Heart left ventricle (tissue), 16 donors: ENCODE results near the gene IGSF8. TPM values are rescaled to one million over a fixed set of nuclear protein-coding genes. Genes with fewer than 3 reads are reported as not detected.
"Not testable (repeated sequence)": the region's sequence is repeated elsewhere in the genome, so short reads cannot be mapped to it uniquely, and the experiment has no call there.

Source experiments
- ATAC-seq, 4 donors: fragments of 200-7000 bp; cut with Tn5 transposase; one replicate each; pipeline ENCODE4 v1.9.1; 2020 to 2022; ENCODE audit warnings: moderate library complexity in 4 of 4, mild to moderate bottlenecking in 3 of 4, moderate number of reproducible peaks in 1 of 4
- DNase-seq, 5 donors: peaks; one replicate each; pipeline ENCODE4 v3.0.0-alpha.2; 2020
- H3K27ac ChIP-seq, 12 donors: fragments of 200-600 bp; sonication (generic) in 4 of 12; one replicate each; pipeline versions ENCODE4 v1.5.0 to v1.8.0; 2016 to 2022; ENCODE audit warnings: mild to moderate bottlenecking in 2 of 12
- H3K27me3 ChIP-seq, 9 donors: fragments of 200-600 bp; sonication (generic) in 2 of 9; one replicate each; pipeline versions ENCODE4 v1.5.1 to v1.8.0; 2016 to 2022; ENCODE audit warnings: mild to moderate bottlenecking in 3 of 9
- H3K36me3 ChIP-seq, 9 donors: fragments of 200-600 bp; sonication (generic) in 2 of 9; one replicate each; pipeline versions ENCODE4 v1.5.0 to v1.8.0; 2018 to 2022; ENCODE audit warnings: mild to moderate bottlenecking in 2 of 9
- H3K4me1 ChIP-seq, 12 donors: fragments of 200-600 bp; sonication (generic) in 4 of 12; one replicate each; pipeline versions ENCODE4 v1.5.0 to v1.8.0; 2016 to 2022; ENCODE audit warnings: mild to moderate bottlenecking in 3 of 12
- H3K4me3 ChIP-seq, 12 donors: fragments of 200-600 bp; sonication (generic) in 4 of 12; one replicate each; pipeline versions ENCODE4 v1.5.0 to v1.8.0; 2017 to 2022; ENCODE audit warnings: mild to moderate bottlenecking in 9 of 12, moderate library complexity in 4 of 12
- H3K9me3 ChIP-seq, 12 donors: fragments of 200-600 bp; sonication (generic) in 4 of 12; one replicate each; pipeline versions ENCODE4 v1.5.0 to v1.8.0; 2016 to 2022; ENCODE audit warnings: mild to moderate bottlenecking in 1 of 12
- POLR2A ChIP-seq, 2 donors: fragments of 450-650 bp; IDR thresholded peaks; one replicate each; pipeline ENCODE4 v1.6.1; 2017; ENCODE audit warnings: antibody characterized with exemption in 2 of 2, mild to moderate bottlenecking in 2 of 2, moderate library complexity in 2 of 2
- WGBS, 4 donors: extraction: QIAGEN DNeasy Blood & Tissue Kit in 2 of 4; methylation state at CpG; one replicate each; pipeline versions ENCODE4 v1.1.5 to v1.1.7; 2013 to 2018; 5-methylcytosine and 5-hydroxymethylcytosine counted together
- intact Hi-C, 10 donors: fragments of 100-400 bp; cut with DNase I; formaldehyde crosslinking; loops; one replicate each; pipeline versions ENCODE4 v1.11.1 to v1.14.2; 2022
- polyA plus RNA-seq, 2 donors: library from polyadenylated mRNA; stranded (reverse); fragments of 200-250 nt; gene quantifications; one replicate each; pipeline ENCODE4 v1.2.3, GENCODE V29; 2013
- total RNA-seq, 9 donors: library from RNA; depleted of rRNA in 2 of 9; stranded (reverse); fragments of >200 nt in 2 of 9; fragmentation: NEBNext Ultra II Directional in 3 of 9; extraction: Animal tissue kit (Norgen Biotek cat#: 25700) in 3 of 9; gene quantifications; one replicate each; pipeline versions ENCODE4 v1.1.0 to v1.2.4, GENCODE V29; 2016 to 2023
- TF ChIP-seq, protein P1 (sequence below), 12 donors: fragments of 200-600 bp; sonication (generic) in 4 of 12; IDR thresholded peaks; one replicate each; pipeline versions ENCODE4 v1.5.0 to v1.8.0; 2018 to 2022; ENCODE audit warnings: antibody characterized with exemption in 12 of 12, mild to moderate bottlenecking in 5 of 12
- donor health status: ischemic (EF 13 %, LVEDD 7.1; RV severe dilation, severe dysfunction).
- donor health status: healthy with polysubstance abuse.
- donor health status: DM: no; HTN: yes; CAD: no.
- donor health status: DM: no; HTN: no; CAD: no.
- donor health status: ischemic (EF 25% LVEDD 6.9; RV normal size, moderate dysfunction).
- donor health status: ischemic (EF 25% LVEDD 5.7; RV mildly dilated, moderate dysfunction).
- donor health status: healthy.
- donor health status: DM: yes; HTN: yes; CAD: no.
- donor health status: ischemic (EF 35%, LVEDD 5.7; RV mildly dilated, moderate dysfunction).
- donor health status: nonischemic (EF 11% LVEDD 7.7; RV severe dilation, severe dysfunction).
- donor health status: DM: yes; HTN: yes; CAD: no.
- donor health status: PGD.
- donor health status: ischemic (EF 29% LVEDD 5.4; RV normal size, mild dysfunction).
- donor health status: nonischemic (EF 23%, LVEDD 6.1; RV moderate dilation, normal function).

IGSF8 gene
- total and polyA plus RNA-seq, 11 donors: 15.0 to 49.3 (median 24.8) TPM

DNA sequence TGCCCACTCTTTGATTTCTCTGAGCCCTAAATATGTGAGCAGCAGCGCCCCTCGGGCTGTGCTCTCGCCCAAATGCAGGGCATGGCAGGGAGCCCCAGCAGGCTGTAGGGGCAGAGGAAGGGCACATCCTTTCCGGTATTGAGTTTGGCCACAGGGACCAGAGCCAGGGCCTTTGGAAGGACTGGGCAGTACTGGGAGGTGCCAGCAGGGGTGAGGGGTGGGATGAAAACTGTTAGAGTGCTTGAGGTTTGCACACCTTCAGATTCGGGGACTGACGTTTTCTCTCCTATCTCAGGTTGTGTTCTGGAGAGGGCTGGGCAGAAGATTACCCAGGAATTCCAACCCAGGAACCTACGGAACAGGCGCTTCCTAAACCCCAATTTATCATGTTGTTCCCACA, 15.0 kb upstream of the IGSF8 start:
- TF ChIP-seq POLR2A (IDR thresholded peaks at IDR 0.05): no peak
- TF ChIP-seq, protein P1, sequence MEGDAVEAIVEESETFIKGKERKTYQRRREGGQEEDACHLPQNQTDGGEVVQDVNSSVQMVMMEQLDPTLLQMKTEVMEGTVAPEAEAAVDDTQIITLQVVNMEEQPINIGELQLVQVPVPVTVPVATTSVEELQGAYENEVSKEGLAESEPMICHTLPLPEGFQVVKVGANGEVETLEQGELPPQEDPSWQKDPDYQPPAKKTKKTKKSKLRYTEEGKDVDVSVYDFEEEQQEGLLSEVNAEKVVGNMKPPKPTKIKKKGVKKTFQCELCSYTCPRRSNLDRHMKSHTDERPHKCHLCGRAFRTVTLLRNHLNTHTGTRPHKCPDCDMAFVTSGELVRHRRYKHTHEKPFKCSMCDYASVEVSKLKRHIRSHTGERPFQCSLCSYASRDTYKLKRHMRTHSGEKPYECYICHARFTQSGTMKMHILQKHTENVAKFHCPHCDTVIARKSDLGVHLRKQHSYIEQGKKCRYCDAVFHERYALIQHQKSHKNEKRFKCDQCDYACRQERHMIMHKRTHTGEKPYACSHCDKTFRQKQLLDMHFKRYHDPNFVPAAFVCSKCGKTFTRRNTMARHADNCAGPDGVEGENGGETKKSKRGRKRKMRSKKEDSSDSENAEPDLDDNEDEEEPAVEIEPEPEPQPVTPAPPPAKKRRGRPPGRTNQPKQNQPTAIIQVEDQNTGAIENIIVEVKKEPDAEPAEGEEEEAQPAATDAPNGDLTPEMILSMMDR (IDR thresholded peaks at IDR 0.05): no peak
- H3K4me1 ChIP-seq: peaks cover 0 to 45% (median 26%) of the 10 kb centered on the region in 12 donors
- DNase-seq (no peak), ATAC-seq (no peak)
- H3K27ac ChIP-seq: peak overlapping the region in 10 of 12 donors; percentile 80 to 96 (median 87)
- no peaks in the 10 kb centered on the region for H3K27me3 ChIP-seq
- 48 to 73% (median 59%) methylated on average over 5 to 8 of the region's 8 CpGs for WGBS, 4 donors
- no peaks in the 10 kb centered on the region for H3K9me3 ChIP-seq
- H3K36me3 ChIP-seq: no peaks in the 10 kb centered on the region
- intact Hi-C loops: loop anchor here in 2 of 10 donors (10.0 kb wide), 2 partner anchors 61 to 81 kb away; partner anchors contain the start of gene CASQ1 (in 1 of the 2)
- no peak overlapping the region for H3K4me3 ChIP-seq

DNA sequence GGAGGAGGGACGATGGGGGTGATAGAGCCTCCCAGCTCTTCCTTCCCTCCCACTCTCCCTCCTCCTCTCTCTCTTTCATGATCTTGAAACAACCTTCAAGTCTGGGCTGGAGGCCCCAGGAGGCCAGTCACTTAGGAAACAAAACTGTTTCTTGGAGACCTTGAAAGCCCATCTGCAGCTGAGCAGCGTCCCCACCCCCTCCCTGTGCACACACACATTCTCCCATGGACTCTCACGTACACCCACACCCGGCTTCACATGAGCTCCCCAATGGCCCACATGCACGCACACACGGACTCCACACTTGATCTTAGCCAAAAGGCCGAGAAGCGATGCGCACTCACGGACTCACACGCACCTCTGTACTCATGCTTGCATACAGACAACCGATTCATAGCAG, 13.9 kb upstream of the IGSF8 start:
- intact Hi-C loops: loop anchor here in 2 of 10 donors (10.0 kb wide), 2 partner anchors 62 to 82 kb away; partner anchors contain the start of gene CASQ1 (in 1 of the 2)
- DNase-seq: peak in 3 of 5 donors; percentile 44 to 70 (median 62)
- no peak overlapping the region for H3K4me3 ChIP-seq
- H3K27me3 ChIP-seq: no peaks in the 10 kb centered on the region
- WGBS, 4 donors: 70 to 79% (median 72%) methylated on average over 12 of the region's 12 CpGs
- TF ChIP-seq POLR2A (IDR thresholded peaks at IDR 0.05): no peak
- peak in 1 of 4 donors; percentile 4 for ATAC-seq
- peak overlapping the region in 7 of 12 donors; percentile 37 to 96 (median 62) for H3K27ac ChIP-seq
- no peaks in the 10 kb centered on the region for H3K9me3 ChIP-seq
- peaks cover 0 to 39% (median 23%) of the 10 kb centered on the region in 12 donors for H3K4me1 ChIP-seq
- H3K36me3 ChIP-seq: no peaks in the 10 kb centered on the region

DNA sequence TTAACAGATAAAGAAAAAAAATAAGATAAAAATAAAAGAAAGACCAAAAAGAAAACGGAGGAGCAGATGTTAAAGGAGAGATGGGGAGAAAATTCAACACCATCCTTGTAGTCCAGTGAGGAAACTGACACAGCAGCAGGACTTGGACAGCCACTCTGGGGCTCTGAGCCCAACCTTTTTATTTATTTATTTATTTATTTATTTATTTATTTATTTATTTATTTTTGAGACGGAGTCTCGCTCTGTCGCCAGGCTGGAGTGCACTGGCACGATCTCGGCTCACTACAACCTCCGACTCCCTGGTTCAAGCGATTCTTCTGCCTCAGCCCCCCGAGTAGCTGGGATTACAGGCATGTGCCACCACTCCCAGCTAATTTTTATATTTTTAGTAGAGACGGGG, 13.0 kb upstream of the IGSF8 start:
- intact Hi-C loops: loop anchor here in 2 of 10 donors (10.0 kb wide), 2 partner anchors 63 to 83 kb away; partner anchors contain the start of gene CASQ1 (in 1 of the 2)

DNA sequence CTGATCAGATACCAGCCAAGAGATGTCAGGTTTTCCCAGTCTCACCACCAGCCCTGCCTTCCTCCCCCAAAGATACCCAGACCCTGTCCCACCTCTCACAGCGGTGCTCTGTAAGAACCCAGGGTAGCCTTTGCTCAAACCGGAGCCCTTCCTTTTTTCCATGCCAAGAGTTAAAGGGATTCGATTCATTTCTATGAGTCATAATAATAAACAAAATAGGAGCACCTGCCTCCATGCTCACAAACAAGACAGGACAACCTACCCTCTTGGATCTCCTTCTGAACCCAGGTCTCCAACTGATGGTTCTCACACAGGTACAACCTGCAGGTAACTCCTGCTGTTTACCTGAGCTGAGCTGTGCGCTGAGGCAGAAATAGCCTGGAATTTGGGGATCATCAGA, 11.3 kb upstream of the IGSF8 start:
- H3K9me3 ChIP-seq: no peaks in the 10 kb centered on the region
- WGBS, 4 donors: 56 to 70% (median 60%) methylated on average over 4 of the region's 4 CpGs
- no peak for ATAC-seq
- H3K27me3 ChIP-seq: no peaks in the 10 kb centered on the region
- no peak overlapping the region for H3K4me3 ChIP-seq
- peaks cover 0 to 32% (median 18%) of the 10 kb centered on the region in 12 donors for H3K4me1 ChIP-seq
- no peaks in the 10 kb centered on the region for H3K36me3 ChIP-seq
- no peak for TF ChIP-seq POLR2A (IDR thresholded peaks at IDR 0.05)
- DNase-seq: no peak
- H3K27ac ChIP-seq: no peak overlapping the region
- intact Hi-C loops: loop anchor here in 4 of 10 donors (5.0 to 10.0 kb wide), 7 partner anchors 65 to 265 kb away; partner anchors contain the start of genes CASQ1 (in 2 of the 4) and PEX19 (in 1 of the 4)

More for the DNA sequence above, 13.0 kb upstream of the IGSF8 start:
- Histone ChIP-seq H3K27ac (peak overlapping the region in 4 of 12 donors; percentile 8 to 91 (median 54)), H3K4me1 (peaks cover 0 to 39% (median 23%) of the 10 kb centered on the region in 12 donors)
- not testable (repeated sequence) for H3K4me3 ChIP-seq, H3K27me3 ChIP-seq, H3K36me3 ChIP-seq, H3K9me3 ChIP-seq, ATAC-seq, DNase-seq
- 85 to 92% (median 89%) methylated on average over 10 of the region's 10 CpGs for WGBS, 4 donors

DNA sequence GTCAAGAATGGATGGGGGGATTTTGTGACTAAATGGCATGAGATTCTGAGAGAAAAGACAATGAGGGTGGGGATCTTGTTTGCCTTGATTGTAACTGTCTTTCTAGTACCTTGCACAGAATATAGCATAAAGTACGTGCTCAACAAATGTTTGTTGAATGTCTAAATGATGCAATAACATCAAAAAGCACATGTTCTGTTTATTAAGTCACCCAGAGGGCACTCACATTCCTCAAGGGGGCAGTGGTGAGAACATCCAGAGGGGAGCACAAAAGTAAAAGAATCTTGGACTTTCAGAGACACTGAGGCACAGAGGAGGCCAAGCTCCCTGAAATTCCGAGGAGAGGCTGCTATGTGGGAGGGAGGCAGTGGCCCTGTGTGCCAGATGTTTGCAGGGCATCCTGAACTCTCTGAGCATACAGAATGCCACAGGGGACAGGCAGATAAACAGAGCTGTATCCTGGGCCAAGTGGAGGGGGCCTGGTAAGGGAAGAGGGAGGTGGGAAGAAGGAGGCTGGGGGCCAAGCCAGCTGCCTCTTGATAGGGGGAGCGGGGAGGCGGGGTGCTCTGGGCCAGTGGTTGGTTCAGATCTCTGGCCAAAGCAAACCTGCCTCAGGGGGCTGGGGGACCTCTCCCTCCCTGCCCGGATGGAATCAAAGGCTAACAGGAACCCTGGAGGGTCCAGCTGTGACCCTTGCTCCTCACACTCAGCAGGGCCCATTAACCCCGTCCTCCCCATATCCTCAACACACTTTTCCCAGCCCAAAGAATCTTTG, 10.7 kb upstream of the IGSF8 start:
- Histone ChIP-seq H3K4me1 (peaks cover 0 to 31% (median 15%) of the 10 kb centered on the region in 12 donors), H3K36me3 (no peaks in the 10 kb centered on the region), H3K4me3 (no peak overlapping the region), H3K9me3 (no peaks in the 10 kb centered on the region), H3K27me3 (no peaks in the 10 kb centered on the region), H3K27ac (no peak overlapping the region)
- ATAC-seq (peak in 1 of 4 donors; percentile 19), DNase-seq (no peak)
- TF ChIP-seq, protein P1 (IDR thresholded peaks at IDR 0.05): peak; percentile 24 to 60 (median 42)
- no peak for TF ChIP-seq POLR2A (IDR thresholded peaks at IDR 0.05)
- WGBS, 4 donors: 30 to 35% (median 32%) methylated on average over 5 to 6 of the region's 6 CpGs
- intact Hi-C loops: loop anchor here in 3 of 10 donors (5.0 to 10.0 kb wide), 6 partner anchors 78 to 266 kb away; partner anchors contain the start of genes CASQ1 (in 1 of the 3) and PEX19 (in 1 of the 3)
